ENCODE results near the gene CD209.

DNA sequence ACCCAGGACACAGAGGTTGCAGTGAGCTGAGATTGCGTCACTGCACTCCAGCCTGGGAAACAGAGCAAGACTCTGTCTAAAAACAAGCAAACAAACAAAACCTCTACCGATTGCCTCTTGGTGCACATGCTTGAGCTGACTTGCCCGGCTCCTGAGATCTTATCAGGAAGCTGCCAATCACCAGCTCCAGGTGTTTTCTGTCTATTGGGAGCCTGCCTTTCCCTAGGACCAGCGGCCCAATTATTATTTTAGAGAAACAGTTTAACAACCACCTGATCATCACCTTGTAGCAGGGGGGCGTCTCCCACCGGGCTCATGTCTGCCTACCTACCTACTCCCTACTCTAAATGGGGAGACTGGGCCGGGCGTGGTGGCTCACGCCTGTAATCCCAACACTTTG lies 26.5 kb upstream of the CD209 start:
- TF ChIP-seq, protein P1, sequence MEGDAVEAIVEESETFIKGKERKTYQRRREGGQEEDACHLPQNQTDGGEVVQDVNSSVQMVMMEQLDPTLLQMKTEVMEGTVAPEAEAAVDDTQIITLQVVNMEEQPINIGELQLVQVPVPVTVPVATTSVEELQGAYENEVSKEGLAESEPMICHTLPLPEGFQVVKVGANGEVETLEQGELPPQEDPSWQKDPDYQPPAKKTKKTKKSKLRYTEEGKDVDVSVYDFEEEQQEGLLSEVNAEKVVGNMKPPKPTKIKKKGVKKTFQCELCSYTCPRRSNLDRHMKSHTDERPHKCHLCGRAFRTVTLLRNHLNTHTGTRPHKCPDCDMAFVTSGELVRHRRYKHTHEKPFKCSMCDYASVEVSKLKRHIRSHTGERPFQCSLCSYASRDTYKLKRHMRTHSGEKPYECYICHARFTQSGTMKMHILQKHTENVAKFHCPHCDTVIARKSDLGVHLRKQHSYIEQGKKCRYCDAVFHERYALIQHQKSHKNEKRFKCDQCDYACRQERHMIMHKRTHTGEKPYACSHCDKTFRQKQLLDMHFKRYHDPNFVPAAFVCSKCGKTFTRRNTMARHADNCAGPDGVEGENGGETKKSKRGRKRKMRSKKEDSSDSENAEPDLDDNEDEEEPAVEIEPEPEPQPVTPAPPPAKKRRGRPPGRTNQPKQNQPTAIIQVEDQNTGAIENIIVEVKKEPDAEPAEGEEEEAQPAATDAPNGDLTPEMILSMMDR (IDR thresholded peaks at IDR 0.05) = no peak
- no peak for TF ChIP-seq POLR2AphosphoS5 (IDR thresholded peaks at IDR 0.05)
